HepG2 (cell line): Measurements from ENCODE around the gene FAM229A. TPM values are rescaled to one million over a fixed set of nuclear protein-coding genes. Genes with fewer than 3 reads are reported as not detected.

Experiments
- ATF7-NPFF ChIP-seq: sonication (generic); formaldehyde crosslinking; IDR thresholded peaks from 2 replicates; pipeline ENCODE4 v1.8.1; 2023; ENCODE audit warnings: mild to moderate bottlenecking, low read depth, missing genetic modification reagents, moderate library complexity
- CC2D1A ChIP-seq: sonication (generic); formaldehyde crosslinking; IDR thresholded peaks from 2 replicates; pipeline ENCODE4 v1.8.1; 2023; ENCODE audit warnings: mild to moderate bottlenecking, missing genetic modification reagents
- HCFC1 ChIP-seq: fragments of 150-350 bp; IDR thresholded peaks from 2 replicates; pipeline ENCODE4 v1.6.1; 2014; ENCODE audit warnings: low read depth, low read length
- KAT2B ChIP-seq: fragments of 150-350 bp; IDR thresholded peaks from 2 replicates; pipeline ENCODE4 v1.6.1; 2014; ENCODE audit warnings: low read depth, low read length, borderline replicate concordance
- KLF11 ChIP-seq: IDR thresholded peaks from 2 replicates; pipeline ENCODE4 v1.6.1; 2016; ENCODE audit warnings: missing compliant biosample characterization
- ONECUT2 ChIP-seq: sonication (generic); formaldehyde crosslinking; IDR thresholded peaks from 2 replicates; pipeline ENCODE4 v1.4.0; 2020; ENCODE audit warnings: missing genetic modification reagents
- PHF21A ChIP-seq: sonication (generic); formaldehyde crosslinking; IDR thresholded peaks from 2 replicates; pipeline ENCODE4 v1.5.0; 2020; ENCODE audit warnings: mild to moderate bottlenecking, missing genetic modification reagents
- REPIN1 ChIP-seq: sonication (generic); formaldehyde crosslinking; IDR thresholded peaks from 2 replicates; pipeline ENCODE4 v1.8.0; 2022; ENCODE audit warnings: missing genetic modification reagents, low read depth, mild to moderate bottlenecking, borderline replicate concordance
- RFX5 ChIP-seq: IDR thresholded peaks from 2 replicates; pipeline ENCODE4 v1.6.1; 2011; ENCODE audit warnings: low read depth, low read length, improper control_type of control experiment
- SALL2 ChIP-seq: sonication (generic); formaldehyde crosslinking; IDR thresholded peaks from 2 replicates; pipeline ENCODE4 v1.8.1; 2023; ENCODE audit warnings: mild to moderate bottlenecking, missing genetic modification reagents, inconsistent platforms
- SRSF1 ChIP-seq: fragments of 200-400 bp; formaldehyde crosslinking; optimal IDR thresholded peaks from 2 replicates; pipeline ENCODE3; 2017; ENCODE audit warnings: mild to moderate bottlenecking, low read depth, low read length, moderate library complexity
- SRSF4 ChIP-seq: fragments of 200-400 bp; formaldehyde crosslinking; IDR thresholded peaks from one replicate; pipeline ENCODE4 v1.6.1; 2018; ENCODE audit warnings: mild to moderate bottlenecking, low read depth, low read length, moderate library complexity; ENCODE audit not compliant: poor library complexity, severe bottlenecking
- TAF1 ChIP-seq: sonication (generic); formaldehyde crosslinking; IDR thresholded peaks from 2 replicates; pipeline ENCODE4 v1.4.0; 2020; ENCODE audit warnings: missing genetic modification reagents
- TOPORS ChIP-seq: sonication (generic); formaldehyde crosslinking; IDR thresholded peaks from 2 replicates; pipeline ENCODE4 v1.8.0; 2023; ENCODE audit warnings: mild to moderate bottlenecking, missing genetic modification reagents
- ZBTB38 ChIP-seq: sonication (generic); formaldehyde crosslinking; IDR thresholded peaks from 2 replicates; pipeline ENCODE4 v1.5.1; 2020; ENCODE audit warnings: mild to moderate bottlenecking, missing genetic modification reagents
- ZNF17 ChIP-seq: sonication (generic); formaldehyde crosslinking; IDR thresholded peaks from 2 replicates; pipeline ENCODE4 v1.5.0; 2020; ENCODE audit warnings: mild to moderate bottlenecking, missing genetic modification reagents
- ZNF343 ChIP-seq: sonication (generic); formaldehyde crosslinking; IDR thresholded peaks from 2 replicates; pipeline ENCODE4 v1.4.0; 2020; ENCODE audit warnings: mild to moderate bottlenecking, missing genetic modification reagents
- ZNF564 ChIP-seq: sonication (generic); formaldehyde crosslinking; IDR thresholded peaks from 2 replicates; pipeline ENCODE4 v1.8.1; 2023; ENCODE audit warnings: mild to moderate bottlenecking, missing genetic modification reagents
- ZNF577 ChIP-seq: sonication (generic); formaldehyde crosslinking; IDR thresholded peaks from 2 replicates; pipeline ENCODE4 v1.4.0; 2020; ENCODE audit warnings: mild to moderate bottlenecking, low read depth, missing genetic modification reagents, borderline replicate concordance
- ZNF749 ChIP-seq: sonication (generic); formaldehyde crosslinking; IDR thresholded peaks from 2 replicates; pipeline ENCODE4 v1.8.0; 2022; ENCODE audit warnings: mild to moderate bottlenecking, missing genetic modification reagents, moderate library complexity, borderline replicate concordance
- polyA plus RNA-seq, 8 experiments: library from polyadenylated mRNA; depleted of rRNA in 3 of 8; stranded (reverse) in 7 of 8; unstranded in 1 of 8; fragments of >200 nt; fragmentation: Illumina TruSeq in 4 of 8; extraction: Trizol in 4 of 8; gene quantifications; 2 replicates each; pipeline versions ENCODE4 v1.2.1 to v1.2.3, GENCODE V29; 2011 to 2016; ENCODE audit warnings: low read depth in 4 of 8, missing spikeins in 1 of 8, mixed read lengths in 1 of 8; ENCODE audit not compliant: insufficient read depth in 1 of 8
- total RNA-seq, 5 experiments: library from RNA; depleted of rRNA; stranded (reverse); fragments of >200 nt; fragmentation: Illumina TruSeq; extraction: Trizol; gene quantifications; 2 replicates each; pipeline ENCODE4 v1.2.3, GENCODE V29; 2016; ENCODE audit warnings: low read depth in 1 of 5
- TF ChIP-seq, protein P1 (sequence below): sonication (generic); formaldehyde crosslinking; IDR thresholded peaks from 2 replicates; pipeline ENCODE4 v1.5.0; 2020; ENCODE audit warnings: mild to moderate bottlenecking, missing genetic modification reagents, moderate library complexity
- TF ChIP-seq, protein P2 (sequence below): sonication (generic); formaldehyde crosslinking; IDR thresholded peaks from 2 replicates; pipeline ENCODE4 v1.5.0; 2020; ENCODE audit warnings: missing genetic modification reagents, mild to moderate bottlenecking, borderline replicate concordance
- TF ChIP-seq, protein P3 (sequence below): sonication (generic); formaldehyde crosslinking; IDR thresholded peaks from 2 replicates; pipeline ENCODE4 v1.4.0; 2020; ENCODE audit warnings: mild to moderate bottlenecking, low read depth, missing genetic modification reagents
- TF ChIP-seq, protein P4 (sequence below): sonication (generic); formaldehyde crosslinking; IDR thresholded peaks from 2 replicates; pipeline ENCODE4 v1.9.0; 2021; ENCODE audit warnings: missing genetic modification reagents, borderline replicate concordance
- TF ChIP-seq, protein P5 (sequence below): sonication (generic); formaldehyde crosslinking; IDR thresholded peaks from 2 replicates; pipeline ENCODE4 v1.4.0; 2020; ENCODE audit warnings: mild to moderate bottlenecking, missing genetic modification reagents, borderline replicate concordance

The FAM229A gene
- total and polyA plus RNA-seq, 2 of the 13 experiments (the other 11 are each of a cell fraction or from before 2014, with no cell fraction given): 3.2 to 17.6 TPM

DNA sequence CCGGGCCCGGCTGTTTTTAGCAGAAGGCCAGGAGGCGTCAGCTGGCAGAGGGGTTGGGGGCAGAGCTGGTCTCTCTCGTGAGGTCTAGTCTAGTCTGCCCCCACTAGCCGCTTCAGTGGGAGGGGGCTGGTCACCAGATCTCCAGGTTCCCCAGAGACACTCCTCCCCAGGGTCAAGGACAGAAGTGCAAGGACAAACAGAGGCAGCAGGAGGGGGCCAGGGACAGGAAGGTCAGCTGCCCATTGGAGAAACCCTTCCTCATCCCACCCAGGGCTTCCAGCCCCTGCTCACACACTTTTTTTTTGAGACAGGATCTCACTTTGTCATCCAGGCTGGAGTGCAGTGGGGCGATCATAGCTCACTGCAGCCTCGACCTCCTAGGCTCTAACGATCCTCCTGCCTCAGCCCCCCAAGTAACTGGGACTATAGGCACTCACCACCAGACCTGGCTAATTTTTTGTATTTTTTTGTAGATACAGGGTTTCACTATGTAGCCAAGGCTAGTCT is 10.0 kb downstream of the FAM229A start (continued):
- peak; percentile 61 for TF ChIP-seq SRSF1
- TF ChIP-seq, protein P1, sequence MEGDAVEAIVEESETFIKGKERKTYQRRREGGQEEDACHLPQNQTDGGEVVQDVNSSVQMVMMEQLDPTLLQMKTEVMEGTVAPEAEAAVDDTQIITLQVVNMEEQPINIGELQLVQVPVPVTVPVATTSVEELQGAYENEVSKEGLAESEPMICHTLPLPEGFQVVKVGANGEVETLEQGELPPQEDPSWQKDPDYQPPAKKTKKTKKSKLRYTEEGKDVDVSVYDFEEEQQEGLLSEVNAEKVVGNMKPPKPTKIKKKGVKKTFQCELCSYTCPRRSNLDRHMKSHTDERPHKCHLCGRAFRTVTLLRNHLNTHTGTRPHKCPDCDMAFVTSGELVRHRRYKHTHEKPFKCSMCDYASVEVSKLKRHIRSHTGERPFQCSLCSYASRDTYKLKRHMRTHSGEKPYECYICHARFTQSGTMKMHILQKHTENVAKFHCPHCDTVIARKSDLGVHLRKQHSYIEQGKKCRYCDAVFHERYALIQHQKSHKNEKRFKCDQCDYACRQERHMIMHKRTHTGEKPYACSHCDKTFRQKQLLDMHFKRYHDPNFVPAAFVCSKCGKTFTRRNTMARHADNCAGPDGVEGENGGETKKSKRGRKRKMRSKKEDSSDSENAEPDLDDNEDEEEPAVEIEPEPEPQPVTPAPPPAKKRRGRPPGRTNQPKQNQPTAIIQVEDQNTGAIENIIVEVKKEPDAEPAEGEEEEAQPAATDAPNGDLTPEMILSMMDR (CRISPR knock-in tag): no peak
- no peak for TF ChIP-seq HCFC1
- 0 out of 2 replicates have a peak, but pooled peaks have one; percentile 6 for TF ChIP-seq ZBTB38 (CRISPR knock-in tag)
- TF ChIP-seq ATF7-NPFF (CRISPR knock-in tag): no peak
- no peak for TF ChIP-seq TOPORS
- 0 out of 2 replicates have a peak, but pooled peaks have one; percentile 11 for TF ChIP-seq TAF1 (CRISPR knock-in tag)
- no peak for TF ChIP-seq ZNF749 (CRISPR knock-in tag)
- TF ChIP-seq RFX5: no peak
- no peak for TF ChIP-seq KAT2B
- no peak for TF ChIP-seq SRSF4
- TF ChIP-seq, protein P2, sequence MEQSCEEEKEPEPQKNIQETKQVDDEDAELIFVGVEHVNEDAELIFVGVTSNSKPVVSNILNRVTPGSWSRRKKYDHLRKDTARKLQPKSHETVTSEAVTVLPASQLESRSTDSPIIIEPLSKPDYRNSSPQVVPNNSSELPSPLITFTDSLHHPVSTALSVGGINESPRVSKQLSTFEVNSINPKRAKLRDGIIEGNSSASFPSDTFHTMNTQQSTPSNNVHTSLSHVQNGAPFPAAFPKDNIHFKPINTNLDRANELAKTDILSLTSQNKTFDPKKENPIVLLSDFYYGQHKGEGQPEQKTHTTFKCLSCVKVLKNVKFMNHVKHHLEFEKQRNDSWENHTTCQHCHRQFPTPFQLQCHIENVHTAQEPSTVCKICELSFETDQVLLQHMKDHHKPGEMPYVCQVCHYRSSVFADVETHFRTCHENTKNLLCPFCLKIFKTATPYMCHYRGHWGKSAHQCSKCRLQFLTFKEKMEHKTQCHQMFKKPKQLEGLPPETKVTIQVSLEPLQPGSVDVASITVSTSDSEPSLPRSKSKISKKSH (CRISPR knock-in tag): peak; percentile 76; the same call in 1 of the 2 replicates
- TF ChIP-seq, protein P3, sequence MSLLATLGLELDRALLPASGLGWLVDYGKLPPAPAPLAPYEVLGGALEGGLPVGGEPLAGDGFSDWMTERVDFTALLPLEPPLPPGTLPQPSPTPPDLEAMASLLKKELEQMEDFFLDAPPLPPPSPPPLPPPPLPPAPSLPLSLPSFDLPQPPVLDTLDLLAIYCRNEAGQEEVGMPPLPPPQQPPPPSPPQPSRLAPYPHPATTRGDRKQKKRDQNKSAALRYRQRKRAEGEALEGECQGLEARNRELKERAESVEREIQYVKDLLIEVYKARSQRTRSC (CRISPR knock-in tag): no peak
- TF ChIP-seq, protein P4, sequence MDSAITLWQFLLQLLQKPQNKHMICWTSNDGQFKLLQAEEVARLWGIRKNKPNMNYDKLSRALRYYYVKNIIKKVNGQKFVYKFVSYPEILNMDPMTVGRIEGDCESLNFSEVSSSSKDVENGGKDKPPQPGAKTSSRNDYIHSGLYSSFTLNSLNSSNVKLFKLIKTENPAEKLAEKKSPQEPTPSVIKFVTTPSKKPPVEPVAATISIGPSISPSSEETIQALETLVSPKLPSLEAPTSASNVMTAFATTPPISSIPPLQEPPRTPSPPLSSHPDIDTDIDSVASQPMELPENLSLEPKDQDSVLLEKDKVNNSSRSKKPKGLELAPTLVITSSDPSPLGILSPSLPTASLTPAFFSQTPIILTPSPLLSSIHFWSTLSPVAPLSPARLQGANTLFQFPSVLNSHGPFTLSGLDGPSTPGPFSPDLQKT (CRISPR knock-in tag): no peak
- TF ChIP-seq, protein P5, sequence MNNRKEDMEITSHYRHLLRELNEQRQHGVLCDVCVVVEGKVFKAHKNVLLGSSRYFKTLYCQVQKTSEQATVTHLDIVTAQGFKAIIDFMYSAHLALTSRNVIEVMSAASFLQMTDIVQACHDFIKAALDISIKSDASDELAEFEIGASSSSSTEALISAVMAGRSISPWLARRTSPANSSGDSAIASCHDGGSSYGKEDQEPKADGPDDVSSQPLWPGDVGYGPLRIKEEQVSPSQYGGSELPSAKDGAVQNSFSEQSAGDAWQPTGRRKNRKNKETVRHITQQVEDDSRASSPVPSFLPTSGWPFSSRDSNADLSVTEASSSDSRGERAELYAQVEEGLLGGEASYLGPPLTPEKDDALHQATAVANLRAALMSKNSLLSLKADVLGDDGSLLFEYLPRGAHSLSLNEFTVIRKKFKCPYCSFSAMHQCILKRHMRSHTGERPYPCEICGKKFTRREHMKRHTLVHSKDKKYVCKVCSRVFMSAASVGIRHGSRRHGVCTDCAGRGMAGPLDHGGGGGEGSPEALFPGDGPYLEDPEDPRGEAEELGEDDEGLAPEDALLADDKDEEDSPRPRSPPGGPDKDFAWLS (CRISPR knock-in tag): no peak
- peak; percentile 24 for TF ChIP-seq PHF21A
- no peak for TF ChIP-seq ZNF17 (CRISPR knock-in tag)
- no peak for TF ChIP-seq ZNF564 (CRISPR knock-in tag)
- TF ChIP-seq ONECUT2 (CRISPR knock-in tag): no peak
- no peak for TF ChIP-seq REPIN1
- no peak for TF ChIP-seq SALL2 (CRISPR knock-in tag)
- no peak for TF ChIP-seq ZNF343 (CRISPR knock-in tag)
- no peak for TF ChIP-seq CC2D1A (CRISPR knock-in tag)
- TF ChIP-seq ZNF577 (CRISPR knock-in tag): no peak
- no peak for TF ChIP-seq KLF11 (CRISPR knock-in tag)
